HepG2 (cell line): ENCODE measurements around the gene KIF26B. TPM values are rescaled to one million over a fixed set of nuclear protein-coding genes. Genes with fewer than 3 reads are reported as not detected.

ENCODE experiments used
- ATAC-seq: fragments of 200-7000 bp; cut with Tn5 transposase; 3 replicates; pipeline ENCODE4 v1.9.1; 2020; ENCODE audit warnings: mild to moderate bottlenecking, moderate library complexity
- Bru-seq: library from RNA; stranded (reverse); fragments of 400-500 nt; gene quantifications from one replicate; lab custom pipeline; 2021; lab: Mats Ljungman, UMichigan
- BruChase-seq, 2 experiments: library from RNA; stranded (reverse); fragments of 400-500 nt; gene quantifications; one replicate each; lab custom pipeline; 2021; lab: Mats Ljungman, UMichigan
- BruUV-seq: library from RNA; stranded (reverse); fragments of 400-500 nt; replicated peaks from 2 replicates; lab custom pipeline; 2021; lab: Mats Ljungman, UMichigan
- CTCF ChIA-PET: fragments of 300-600 bp; formaldehyde crosslinking; extraction: SDS; loops from one replicate; lab custom pipeline; 2021; ENCODE audit warnings: low total read pairs, inconsistent platforms, low intra/inter-chr PET ratio; lab: Yijun Ruan, JAX
- POLR2A ChIA-PET: fragments of 350-600 bp; sonication (Branson Sonifier 250); formaldehyde crosslinking; loops from one replicate; lab custom pipeline; 2020; ENCODE audit warnings: antibody characterized with exemption, inconsistent platforms; lab: Yijun Ruan, JAX
- DNase-seq: peaks from one replicate; pipeline ENCODE4 v3.0.0-alpha.2; 2015; ENCODE audit warnings: low spot score
- FAIRE-seq: peaks from 3 replicates; lab custom pipeline; 2011; peaks lifted over from hg19 to GRCh38; lab: Jason Lieb, UNC
- H2AFZ ChIP-seq: one replicate; pipeline ENCODE4 v1.6.1; 2011; ENCODE audit warnings: low read length, inconsistent platforms
- H3K27ac ChIP-seq: fragments of 300-600 bp; 3 replicates; pipeline ENCODE4 v1.8.0; 2011; ENCODE audit warnings: mixed run types, mild to moderate bottlenecking, mixed read lengths, low read length, inconsistent platforms; ENCODE audit not compliant: insufficient read depth; ENCODE audit errors: extremely low read length
- H3K27me3 ChIP-seq, 2 experiments: fragments of 200-600 bp in 1 of 2; 2 replicates in 1 of 2; 3 replicates in 1 of 2; pipeline versions ENCODE4 v1.6.0 to v1.8.0; 2011; ENCODE audit warnings: low read length in 2 of 2, mild to moderate bottlenecking in 2 of 2, moderate library complexity in 2 of 2, inconsistent platforms in 1 of 2; ENCODE audit not compliant: insufficient read depth in 2 of 2, control insufficient read depth in 1 of 2
- H3K36me3 ChIP-seq, 2 experiments: fragments of 200-600 bp in 1 of 2; replicated peaks in 1 of 2; 2 replicates in 1 of 2; 3 replicates in 1 of 2; pipeline versions ENCODE4 v1.5.1 to v1.8.0; 2011; ENCODE audit warnings: low read length in 2 of 2, inconsistent platforms in 1 of 2; ENCODE audit not compliant: insufficient read depth in 2 of 2, control insufficient read depth in 1 of 2
- H3K4me1 ChIP-seq: 2 replicates; pipeline ENCODE4 v1.5.1; 2012; ENCODE audit warnings: low read length, inconsistent platforms; ENCODE audit not compliant: insufficient read depth
- H3K4me2 ChIP-seq: 2 replicates; pipeline ENCODE4 v1.6.0; 2011; ENCODE audit warnings: low read depth, low read length, inconsistent platforms
- H3K4me3 ChIP-seq, 3 experiments: fragments of 200-600 bp in 1 of 3; sonication (generic), shearing (Covaris generic) in 1 of 3; replicated peaks in 1 of 3; 2 replicates each; pipeline ENCODE4 v1.5.1; 2011 to 2016; ENCODE audit warnings: low read length in 3 of 3, inconsistent platforms in 2 of 3, low read depth in 2 of 3, mild to moderate bottlenecking in 2 of 3, control low read depth in 1 of 3, mixed read lengths in 1 of 3; ENCODE audit not compliant: insufficient read depth in 1 of 3
- H3K79me2 ChIP-seq: one replicate; pipeline ENCODE4 v1.6.1; 2011; ENCODE audit warnings: low read length, inconsistent platforms; ENCODE audit not compliant: insufficient read depth
- H3K9ac ChIP-seq: 2 replicates; pipeline ENCODE4 v1.6.0; 2011; ENCODE audit warnings: mild to moderate bottlenecking, low read depth, low read length, inconsistent platforms; ENCODE audit not compliant: insufficient read depth
- H3K9me3 ChIP-seq: 2 replicates; pipeline ENCODE4 v1.5.1; 2012; ENCODE audit warnings: mild to moderate bottlenecking, low read length
- H4K20me1 ChIP-seq: 2 replicates; pipeline ENCODE4 v1.6.0; 2011; ENCODE audit warnings: inconsistent platforms, mild to moderate bottlenecking, low read length, moderate library complexity; ENCODE audit not compliant: insufficient read depth
- ASH2L ChIP-seq: fragments of 300-600, 200-600 bp; sonication (generic); IDR thresholded peaks from 2 replicates; pipeline ENCODE4 v1.7.0; 2017; ENCODE audit warnings: low read depth, mild to moderate bottlenecking, moderate library complexity, mixed read lengths, low read length; ENCODE audit not compliant: insufficient read length
- CAMTA2 ChIP-seq: sonication (generic); formaldehyde crosslinking; IDR thresholded peaks from 2 replicates; pipeline ENCODE4 v1.4.0; 2020; ENCODE audit warnings: mild to moderate bottlenecking, missing genetic modification reagents, borderline replicate concordance
- DMAP1 ChIP-seq: IDR thresholded peaks from 2 replicates; pipeline ENCODE4 v1.6.1; 2016
- HBP1 ChIP-seq: IDR thresholded peaks from 2 replicates; pipeline ENCODE4 v1.6.1; 2016; ENCODE audit warnings: low read depth, control low read depth
- HDAC2 ChIP-seq: sonication (generic); formaldehyde crosslinking; IDR thresholded peaks from 2 replicates; pipeline ENCODE4 v1.4.0; 2020; ENCODE audit warnings: missing genetic modification reagents
- MXD1 ChIP-seq: sonication (generic); formaldehyde crosslinking; IDR thresholded peaks from 2 replicates; pipeline ENCODE4 v1.4.0; 2020; ENCODE audit warnings: mild to moderate bottlenecking, missing genetic modification reagents
- NR1H2 ChIP-seq: sonication (generic); formaldehyde crosslinking; IDR thresholded peaks from 2 replicates; pipeline ENCODE4 v1.8.1; 2022; ENCODE audit warnings: low read depth, missing genetic modification reagents, borderline replicate concordance
- NR2F1 ChIP-seq, 2 experiments: fragments of 450-650 bp in 1 of 2; formaldehyde crosslinking in 1 of 2; IDR thresholded peaks; 2 replicates each; pipeline versions ENCODE4 v1.5.0 to v1.6.1; 2016 to 2020; ENCODE audit warnings: mild to moderate bottlenecking in 1 of 2, missing compliant biosample characterization in 1 of 2, missing genetic modification reagents in 1 of 2, moderate library complexity in 1 of 2
- POLR2AphosphoS2 ChIP-seq: IDR thresholded peaks from 2 replicates; pipeline ENCODE4 v1.6.1; 2011; ENCODE audit warnings: low read depth, low read length, improper control_type of control experiment
- REL ChIP-seq: sonication (generic); formaldehyde crosslinking; conservative IDR thresholded peaks from 2 replicates; pipeline ENCODE4 v1.8.0; 2022; ENCODE audit warnings: mild to moderate bottlenecking, missing genetic modification reagents, moderate library complexity
- TAF1 ChIP-seq: sonication (generic); formaldehyde crosslinking; IDR thresholded peaks from 2 replicates; pipeline ENCODE4 v1.4.0; 2020; ENCODE audit warnings: missing genetic modification reagents
- ZFP82 ChIP-seq: sonication (generic); formaldehyde crosslinking; IDR thresholded peaks from 2 replicates; pipeline ENCODE4 v1.5.1; 2020; ENCODE audit warnings: mild to moderate bottlenecking, missing genetic modification reagents, borderline replicate concordance
- ZNF121 ChIP-seq: sonication (generic); formaldehyde crosslinking; IDR thresholded peaks from 2 replicates; pipeline ENCODE4 v1.5.0; 2020; ENCODE audit warnings: mild to moderate bottlenecking, missing genetic modification reagents
- ZNF335 ChIP-seq: sonication (generic); formaldehyde crosslinking; IDR thresholded peaks from 2 replicates; pipeline ENCODE4 v1.4.0; 2020; ENCODE audit warnings: missing genetic modification reagents
- ZNF414 ChIP-seq: sonication (generic); formaldehyde crosslinking; IDR thresholded peaks from 2 replicates; pipeline ENCODE4 v1.5.0; 2020; ENCODE audit warnings: missing genetic modification reagents
- ZNF432 ChIP-seq: sonication (generic); formaldehyde crosslinking; IDR thresholded peaks from 2 replicates; pipeline ENCODE4 v1.5.0; 2020; ENCODE audit warnings: missing genetic modification reagents, mild to moderate bottlenecking, borderline replicate concordance
- ZNF777 ChIP-seq: sonication (generic); formaldehyde crosslinking; IDR thresholded peaks from 2 replicates; pipeline ENCODE4 v1.4.0; 2020; ENCODE audit warnings: missing genetic modification reagents
- WGBS: methylation state at CpG from one replicate; pipeline ENCODE4 v1.1.6; 2017; ENCODE audit warnings: low lambda C conversion rate; 5-methylcytosine and 5-hydroxymethylcytosine counted together
- in situ Hi-C: cut with HindIII; loops from 2 replicates; pipeline ENCODE4 v1.10.0; 2017; ENCODE audit warnings: low pct_unique_long_range_greater_than_20kb; ENCODE audit not compliant: extremely low pct_ligation_motif_present
- intact Hi-C: fragments of 100-400 bp; cut with micrococcal nuclease; formaldehyde crosslinking; loops from one replicate; pipeline ENCODE4 v1.10.0; 2022; ENCODE audit not compliant: unreplicated experiment
- long read RNA-seq, 2 experiments: library from RNA in 1 of 2; library from polyadenylated mRNA in 1 of 2; stranded (forward) in 1 of 2; unstranded in 1 of 2; transcript quantifications; one replicate each; pipeline ENCODE4 v2.0.0, GENCODE V29; 2019 to 2022
- polyA minus RNA-seq, 3 experiments: library from RNA; depleted of rRNA, polyadenylated mRNA; stranded (reverse); fragments of >200 nt; gene quantifications; 2 replicates each; pipeline ENCODE4 v1.2.3, GENCODE V29; 2011; ENCODE audit warnings: low replicate concordance in 1 of 3
- polyA plus RNA-seq, 8 experiments: library from polyadenylated mRNA; depleted of rRNA in 3 of 8; stranded (reverse) in 7 of 8; unstranded in 1 of 8; fragments of >200 nt; fragmentation: Illumina TruSeq in 4 of 8; extraction: Trizol in 4 of 8; gene quantifications; 2 replicates each; pipeline versions ENCODE4 v1.2.1 to v1.2.3, GENCODE V29; 2011 to 2016; ENCODE audit warnings: low read depth in 4 of 8, missing spikeins in 1 of 8, mixed read lengths in 1 of 8; ENCODE audit not compliant: insufficient read depth in 1 of 8
- total RNA-seq, 5 experiments: library from RNA; depleted of rRNA; stranded (reverse); fragments of >200 nt; fragmentation: Illumina TruSeq; extraction: Trizol; gene quantifications; 2 replicates each; pipeline ENCODE4 v1.2.3, GENCODE V29; 2016; ENCODE audit warnings: low read depth in 1 of 5

The KIF26B gene
- total RNA-seq (2016; rRNA removed; fragmentation: Illumina TruSeq; extraction: Trizol) (0.03 and 0.09 TPM in 2 replicates), polyA plus RNA-seq (2011; rRNA removed) (0.08 and 0.09 TPM in 2 replicates), polyA minus RNA-seq (2011; rRNA and poly(A)+ RNA removed; ENCODE audit: low replicate concordance) (0.02 and 0.26 TPM in 2 replicates), Bru-seq, nascent RNA (percentile 22 among the genes with signal in this experiment), BruChase-seq, experiment 1, labeled RNA remaining after a 6-hour chase (percentile 21 among the genes with signal in this experiment), BruChase-seq, experiment 2, labeled RNA remaining after a 2-hour chase (percentile 23 among the genes with signal in this experiment)
- 0.20 TPM in 1 of 2 replicates, not detected in the other for total RNA-seq (2016; cell fraction: cytosol; rRNA removed; fragmentation: Illumina TruSeq; extraction: Trizol; ENCODE audit: low read depth)
- total RNA-seq (2016; cell fraction: insoluble cytoplasmic fraction; rRNA removed; fragmentation: Illumina TruSeq; extraction: Trizol) = 0.06 and 0.07 TPM in 2 replicates
- total RNA-seq (2016; cell fraction: membrane; rRNA removed; fragmentation: Illumina TruSeq; extraction: Trizol) = 0.09 and 0.10 TPM in 2 replicates
- total RNA-seq (2016; cell fraction: nucleus; rRNA removed; fragmentation: Illumina TruSeq; extraction: Trizol) = 0.06 and 0.09 TPM in 2 replicates
- polyA plus RNA-seq (2011; cell fraction: cytosol; rRNA removed) = 0.03 and 0.05 TPM in 2 replicates
- 0.39 and 0.78 TPM in 2 replicates for polyA plus RNA-seq (2011; cell fraction: nucleus; rRNA removed)
- polyA plus RNA-seq (2012) = 0.23 and 0.25 TPM in 2 replicates
- not detected in 2 replicates for polyA plus RNA-seq (2016; cell fraction: cytosol; fragmentation: Illumina TruSeq; extraction: Trizol; ENCODE audit: low read depth)
- 0.10 TPM in 1 of 2 replicates, not detected in the other for polyA plus RNA-seq (2016; cell fraction: insoluble cytoplasmic fraction; fragmentation: Illumina TruSeq; extraction: Trizol; ENCODE audit: low read depth)
- not detected in 2 replicates for polyA plus RNA-seq (2016; cell fraction: membrane; fragmentation: Illumina TruSeq; extraction: Trizol; ENCODE audit: low read depth)
- 0.15 TPM in 1 of 2 replicates, not detected in the other for polyA plus RNA-seq (2016; cell fraction: nucleus; fragmentation: Illumina TruSeq; extraction: Trizol; ENCODE audit: insufficient read depth, low read depth)
- 0.09 and 0.20 TPM in 2 replicates for polyA minus RNA-seq (2011; cell fraction: cytosol; rRNA and poly(A)+ RNA removed)
- 0.39 and 1.2 TPM in 2 replicates for polyA minus RNA-seq (2011; cell fraction: nucleus; rRNA and poly(A)+ RNA removed)
- long read RNA-seq, experiment 1 = 0 reads
- long read RNA-seq, experiment 2 = 0 reads

- Histone ChIP-seq H3K4me3 (peak within 1 kb of the TSS; percentile 54 to 73 (median 57)), H4K20me1 (no peaks in the 10 kb centered on the region), H3K79me2 (no peaks in the 10 kb centered on the region), H3K27ac (no peak within 1 kb of the TSS), H2AFZ (no peak within 1 kb of the TSS), H3K27me3 (peaks cover 14 to 63% of the 10 kb centered on the region in 2 experiments), H3K4me1 (peaks cover 48% of the 10 kb centered on the region), H3K9ac (no peak within 1 kb of the TSS), H3K36me3 (no peaks in the 10 kb centered on the region), H3K9me3 (no peaks in the 10 kb centered on the region), H3K4me2 (peak within 1 kb of the TSS; percentile 85)
- ChIA-PET CTCF (no interaction called here), POLR2A (no interaction called here)
- no TSS peak for BruUV-seq
- FAIRE-seq (no peak), ATAC-seq (peak; percentile 15), DNase-seq (peak; percentile 47)
- intact Hi-C loops (loop anchor here (5.0 to 10.0 kb wide), 3 partner anchors 103 to 960 kb away; no protein-coding TSS in a partner anchor), in situ Hi-C loops (loop anchor here (5.0 to 25.0 kb wide), 4 partner anchors 123 to 1333 kb away; no protein-coding TSS in a partner anchor)
- 2% methylated on average over 26 of the region's 83 CpGs for WGBS
- no peak for TF ChIP-seq POLR2AphosphoS2
- no peak for TF ChIP-seq HDAC2
- no peak for TF ChIP-seq TAF1 (CRISPR knock-in tag)
- TF ChIP-seq REL (CRISPR knock-in tag) = no peak; the same call in 1 of the 2 replicates
- TF ChIP-seq ZNF121 (CRISPR knock-in tag) = no peak
- peak; percentile 41 for TF ChIP-seq ASH2L
- no peak for TF ChIP-seq ZNF432 (CRISPR knock-in tag)
- TF ChIP-seq DMAP1 = no peak
- no peak for TF ChIP-seq MXD1
- no peak for TF ChIP-seq HBP1
- TF ChIP-seq ZNF414 (CRISPR knock-in tag) = no peak
- TF ChIP-seq CAMTA2 = no peak
- TF ChIP-seq ZNF335 (CRISPR knock-in tag) = no peak
- TF ChIP-seq ZNF777 (CRISPR knock-in tag) = peak; percentile 84
- no peak for TF ChIP-seq NR2F1 (CRISPR knock-in tag; IDR thresholded peaks at IDR 0.05)
- no peak for TF ChIP-seq ZFP82 (CRISPR knock-in tag)
- no peak for TF ChIP-seq NR1H2 (CRISPR knock-in tag)
Observed at GRCh38 chr1:245154429-245155271, at the start of gene KIF26B. Gene KIF26B, plus strand, starts transcription at chr1:245154985. Its CDS starts 440 bp downstream, at chr1:245155425.
